ENCODE measurements around the gene PHF10. TPM values are rescaled to one million over a fixed set of nuclear protein-coding genes. Genes with fewer than 3 reads are reported as not detected.

The PHF10 gene
- total RNA-seq, 1 donor from 2014 or later: 51.7 TPM

- no peak for DNase-seq (ENCODE audit: low spot score)
Observed at GRCh38 chr6:169677096-169677495, 47.2 kb downstream of the PHF10 start.

DNA sequence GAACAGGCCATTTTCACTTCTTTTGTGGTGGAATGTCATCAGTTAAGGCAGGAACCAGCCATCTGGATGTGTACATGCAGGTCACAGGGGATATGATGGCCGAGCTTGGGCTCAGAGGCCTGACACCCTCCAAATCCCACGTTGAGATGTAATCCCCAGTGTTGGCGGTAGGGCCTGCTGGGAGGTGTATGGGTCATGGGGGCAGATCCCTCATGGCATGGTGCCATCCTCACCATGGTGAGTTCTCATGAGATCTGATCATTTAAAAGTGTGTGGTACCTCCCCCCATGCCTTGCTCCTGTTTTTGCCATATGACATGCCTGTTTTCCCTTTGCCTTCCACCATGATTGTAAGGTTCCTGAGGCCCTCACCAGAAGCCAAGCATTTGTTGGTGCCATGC lies 49.3 kb downstream of the PHF10 start:
- DNase-seq (ENCODE audit: low spot score): no peak

GRCh38 chr6:169671563-169671962 lies 52.7 kb downstream of the PHF10 start:
- no peak for DNase-seq (ENCODE audit: low spot score)

- no peak for DNase-seq (ENCODE audit: low spot score)
Observed at GRCh38 chr6:169669889-169670288, 54.4 kb downstream of the PHF10 start.

DNA sequence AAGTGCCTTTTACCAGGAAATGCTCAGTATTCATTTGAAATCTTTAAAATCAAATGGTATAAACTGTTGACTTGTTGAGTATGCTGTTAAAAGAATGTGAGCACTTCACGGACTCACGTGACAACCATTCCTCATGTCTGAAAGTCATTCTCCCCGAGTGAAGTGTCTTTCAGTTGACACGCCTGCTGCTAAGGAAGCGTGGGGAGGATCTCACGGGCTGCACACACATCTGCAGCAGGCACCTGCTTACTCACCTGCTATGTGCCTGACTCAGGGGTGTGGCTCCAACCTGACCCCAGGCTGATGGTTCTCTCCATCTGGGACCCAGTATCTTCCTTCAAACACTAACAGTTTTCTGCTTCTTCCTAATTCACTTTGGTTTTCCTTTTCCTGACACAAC lies 55.2 kb downstream of the PHF10 start:
- no peak for DNase-seq (ENCODE audit: low spot score)

DNA sequence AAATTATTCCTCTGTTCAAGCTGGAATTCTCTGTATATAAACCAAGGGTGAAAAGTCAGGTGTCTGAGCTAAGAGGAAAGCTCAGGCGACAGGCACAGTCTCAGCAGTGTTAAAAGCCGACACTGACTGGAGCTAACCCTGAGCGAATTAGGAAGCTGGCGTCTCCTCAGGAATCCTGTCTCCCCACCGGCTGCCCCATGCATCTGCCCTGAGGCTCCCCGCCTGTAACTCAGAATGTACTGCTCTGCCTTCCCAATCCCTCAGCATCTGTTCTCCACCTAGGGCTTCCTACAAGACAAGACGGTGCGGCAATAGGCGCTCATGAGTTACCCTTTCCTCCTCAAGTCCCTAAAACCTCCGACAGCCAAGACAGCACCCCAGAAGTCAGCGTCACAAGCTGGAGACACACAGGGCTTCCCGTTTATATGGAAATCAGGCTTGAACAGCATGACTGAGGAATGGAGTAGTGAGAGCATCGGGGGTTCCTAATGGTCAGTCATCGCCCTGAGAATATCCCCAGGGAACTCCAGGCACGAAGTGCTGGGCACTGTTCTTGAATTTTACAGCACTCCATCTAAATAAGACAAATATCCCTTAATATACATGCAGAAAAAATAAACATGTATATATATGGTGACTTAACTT lies 56.0 kb downstream of the PHF10 start:
- DNase-seq (ENCODE audit: low spot score): no peak

- DNase-seq (ENCODE audit: low spot score): peak; percentile 84
Observed at GRCh38 chr6:169667716-169668115, 56.6 kb downstream of the PHF10 start.

DNA sequence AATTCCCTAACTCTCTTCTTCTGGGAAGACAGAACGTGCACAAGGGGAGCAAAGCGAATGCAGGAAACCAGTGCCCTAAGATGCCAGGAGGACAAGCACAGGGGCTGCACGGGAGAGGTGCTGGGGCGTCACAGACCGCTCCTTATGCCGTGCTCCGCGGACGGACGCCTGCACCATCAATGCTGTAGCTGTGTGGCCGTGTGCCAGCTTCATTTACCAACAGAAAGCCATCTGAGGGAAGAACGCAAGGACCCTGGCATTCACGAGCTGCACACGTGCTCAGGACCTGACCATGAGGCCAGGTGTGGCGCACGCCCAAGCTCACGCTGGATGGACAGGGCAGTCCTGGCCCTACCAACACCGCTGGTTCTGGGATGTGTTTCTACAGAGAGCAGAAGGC lies 57.9 kb downstream of the PHF10 start:
- no peak for DNase-seq (ENCODE audit: low spot score)

DNA sequence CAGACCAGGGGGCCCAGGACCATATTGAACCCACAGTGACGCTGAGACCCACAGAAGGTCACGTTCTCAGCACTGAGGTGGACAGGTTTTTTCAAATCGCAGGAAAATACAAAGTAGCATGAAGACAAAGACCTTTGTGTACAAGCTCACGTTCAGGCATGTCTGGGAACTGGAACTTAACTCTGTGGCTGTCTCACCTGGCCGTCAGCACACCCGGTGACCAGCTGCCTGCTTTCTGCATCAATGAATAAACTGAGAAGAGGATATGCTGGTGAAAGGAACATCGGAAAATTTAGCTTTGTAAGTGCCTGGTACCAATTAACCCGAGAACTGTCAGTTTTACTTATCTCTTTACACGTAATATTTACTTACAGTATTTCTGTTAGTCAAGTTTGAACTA lies 59.0 kb downstream of the PHF10 start:
- no peak for DNase-seq (ENCODE audit: low spot score)

DNA sequence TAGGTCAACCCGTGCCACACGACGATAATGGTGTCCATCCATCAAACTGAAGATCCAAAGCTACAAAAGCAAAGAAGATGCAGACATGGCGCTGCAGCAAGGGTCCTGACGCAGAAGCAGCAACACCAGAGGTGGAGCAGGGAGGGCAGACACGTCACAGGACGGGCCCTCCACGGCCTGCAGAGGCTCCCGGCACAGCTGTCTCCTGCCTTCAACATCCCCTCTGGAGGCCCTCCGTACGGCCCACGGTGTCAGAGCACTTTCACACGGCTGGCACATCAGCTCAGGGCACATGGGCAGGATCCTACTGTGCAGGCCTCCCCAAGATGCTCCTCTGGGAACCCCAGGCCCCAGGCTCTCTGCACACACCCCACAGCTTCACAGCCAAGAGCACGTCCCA lies 60.1 kb downstream of the PHF10 start:
- DNase-seq (ENCODE audit: low spot score): no peak

GRCh38 chr6:169663468-169663867 lies 60.8 kb downstream of the PHF10 start:
- DNase-seq (ENCODE audit: low spot score): no peak

- no peak for DNase-seq (ENCODE audit: low spot score)
Observed at GRCh38 chr6:169661391-169661756, 62.9 kb downstream of the PHF10 start.

DNA sequence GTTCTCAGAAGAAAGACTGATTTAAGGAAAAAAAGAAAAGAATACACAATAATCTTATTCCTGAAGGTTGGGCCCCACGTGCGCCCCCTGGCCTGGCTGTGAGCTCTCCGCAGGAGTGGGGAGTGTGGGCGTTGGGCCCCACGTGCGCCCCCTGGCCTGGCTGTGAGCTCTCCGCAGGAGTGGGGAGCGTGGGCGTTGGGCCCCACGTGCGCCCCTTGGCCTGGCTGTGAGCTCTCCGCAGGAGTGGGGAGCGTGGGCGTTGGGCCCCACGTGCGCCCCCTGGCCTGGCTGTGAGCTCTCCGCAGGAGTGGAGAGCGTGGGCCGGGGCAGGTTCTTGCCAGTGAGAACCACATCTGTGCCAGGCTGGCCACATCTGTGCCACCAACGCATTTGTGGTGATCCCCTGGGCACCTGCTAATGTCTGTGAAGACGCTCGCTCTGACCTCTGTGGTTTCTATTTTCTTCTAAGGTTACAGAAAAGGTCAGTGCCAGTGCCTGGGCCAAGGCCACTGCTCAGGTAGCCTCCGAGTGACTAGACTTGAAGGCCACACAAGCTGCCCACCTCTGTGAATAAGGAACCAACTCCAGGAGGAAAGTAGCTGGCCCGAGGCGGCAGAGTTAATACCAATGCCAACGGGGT lies 63.4 kb downstream of the PHF10 start:
- DNase-seq (ENCODE audit: low spot score): no peak

GRCh38 chr6:169659820-169660610 lies 64.3 kb downstream of the PHF10 start:
- DNase-seq (ENCODE audit: low spot score): no peak

DNA sequence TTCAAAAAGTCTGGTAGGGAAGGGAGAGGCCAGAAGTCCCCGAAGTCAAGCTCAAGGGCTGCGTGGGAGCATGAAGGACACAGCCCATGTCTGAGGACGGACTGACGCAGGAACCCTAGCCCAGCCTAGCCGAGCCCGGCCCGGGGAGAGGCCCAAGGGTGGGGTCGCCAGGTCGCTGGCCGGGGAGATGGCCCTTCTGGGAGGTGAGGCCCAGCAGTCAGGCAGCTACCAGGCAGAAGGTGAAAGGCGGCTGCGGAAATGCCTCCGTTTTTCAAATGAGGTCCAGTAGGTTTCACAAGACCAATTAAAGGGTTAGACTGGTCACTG lies 67.1 kb downstream of the PHF10 start:
- no peak for DNase-seq (ENCODE audit: low spot score)

DNA sequence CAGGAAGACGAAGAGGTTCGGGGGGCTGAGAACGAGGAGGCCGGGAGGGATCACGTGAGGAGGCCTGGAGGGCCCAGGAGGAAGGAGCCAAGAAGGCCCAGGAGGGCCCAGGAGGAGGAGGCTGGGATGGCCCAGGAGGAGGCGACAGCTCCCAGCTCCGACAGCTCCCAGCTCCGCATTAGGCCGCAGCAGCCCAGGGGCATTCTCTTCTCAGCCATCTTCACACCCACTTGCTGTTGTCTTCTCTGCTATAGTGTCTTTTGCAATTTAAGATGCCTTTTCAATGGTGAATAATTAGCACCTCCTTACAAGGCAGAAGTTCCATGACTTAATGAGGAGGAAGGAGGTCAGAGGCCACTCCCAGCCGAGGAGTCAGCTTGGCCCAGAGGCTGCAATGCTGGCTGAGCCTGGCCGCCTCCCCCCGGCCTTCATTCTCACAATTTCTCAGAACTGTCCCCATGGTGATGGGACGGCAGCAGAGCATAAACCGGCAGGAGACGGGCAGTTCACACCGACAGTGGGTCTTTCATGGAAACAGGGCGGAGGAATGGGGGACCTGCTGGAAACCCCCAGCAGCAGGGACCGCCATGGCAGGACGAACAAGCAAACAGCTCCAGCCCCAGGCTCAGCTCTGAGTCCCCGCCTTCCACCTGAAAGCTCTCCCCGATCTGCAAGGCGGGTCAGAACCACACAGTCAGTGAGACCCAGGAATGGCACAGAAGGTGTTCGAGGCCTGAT lies 67.6 kb downstream of the PHF10 start:
- DNase-seq (ENCODE audit: low spot score): no peak

DNA sequence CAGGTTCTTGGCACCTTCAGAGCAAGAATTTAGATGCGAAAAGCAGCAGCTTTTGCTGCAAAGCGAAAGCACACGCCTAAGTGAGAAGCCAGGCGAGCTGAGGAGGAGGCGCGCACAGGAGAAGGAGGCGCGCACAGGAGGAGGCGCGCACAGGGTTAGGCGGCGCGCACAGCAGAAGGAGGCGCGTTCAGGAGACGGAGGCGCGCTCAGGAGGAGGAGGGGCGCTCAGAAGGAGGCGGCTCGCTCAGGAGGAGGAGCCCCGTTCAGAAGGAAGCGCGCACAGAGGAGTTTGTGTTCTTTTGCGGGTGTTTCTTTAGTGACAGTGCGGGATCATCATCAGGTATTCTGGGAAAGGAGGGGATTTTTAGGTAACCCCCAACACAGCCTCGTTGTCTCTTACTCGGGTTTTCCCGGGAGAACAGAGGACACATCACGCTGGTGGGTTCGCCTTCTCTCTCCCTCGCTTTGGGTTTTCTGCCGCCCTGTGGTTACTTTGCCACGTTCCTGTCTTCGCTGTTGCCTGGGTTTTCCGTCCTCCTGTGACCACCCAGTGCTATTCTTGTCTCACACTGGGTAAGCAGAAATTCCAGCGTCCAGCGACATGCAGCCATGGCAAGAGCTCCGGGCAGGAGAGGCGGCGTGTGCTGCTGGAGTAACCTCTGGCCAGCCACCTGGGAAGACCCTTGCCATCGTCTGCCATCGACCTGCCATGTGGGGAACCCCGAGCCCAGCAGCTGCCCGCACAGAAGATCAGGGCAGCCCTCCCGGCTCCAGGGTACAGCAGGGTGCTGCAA lies 69.5 kb downstream of the PHF10 start:
- DNase-seq (ENCODE audit: low spot score): no peak
